ENCODE results near the gene PLCB1. TPM values are rescaled to one million over a fixed set of nuclear protein-coding genes. Genes with fewer than 3 reads are reported as not detected.

Gene PLCB1
- total RNA-seq, 4 donors from 2014 or later = 13.5 to 110 (median 30.4) TPM

DNA sequence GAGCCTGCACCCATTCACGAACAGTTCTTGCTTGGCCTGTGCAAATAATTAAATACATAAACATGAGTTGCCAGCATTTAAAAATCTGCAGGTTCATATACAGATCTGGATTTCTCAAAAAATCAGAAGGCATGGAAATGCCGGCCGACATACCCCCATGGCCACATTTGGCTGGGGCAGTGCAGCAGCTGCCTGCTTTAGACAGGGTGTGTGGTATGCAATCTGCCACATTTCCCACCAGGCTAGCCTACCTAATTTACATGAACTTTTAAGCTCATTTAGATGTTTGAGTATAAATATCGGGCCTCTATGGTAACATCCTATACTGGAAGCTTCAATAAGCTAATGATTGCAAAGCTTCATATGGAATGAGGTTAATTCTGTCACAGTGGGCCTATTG lies 31.5 kb downstream of the PLCB1 start:
- Histone ChIP-seq H3K27ac (no peak overlapping the region), H3K36me3 (no peaks in the 10 kb centered on the region), H3K4me3 (no peak overlapping the region), H3K9me3 (no peaks in the 10 kb centered on the region), H3K4me1 (no peaks in the 10 kb centered on the region), H3K27me3 (no peaks in the 10 kb centered on the region)
- DNase-seq = no peak
- TF ChIP-seq, protein P1, sequence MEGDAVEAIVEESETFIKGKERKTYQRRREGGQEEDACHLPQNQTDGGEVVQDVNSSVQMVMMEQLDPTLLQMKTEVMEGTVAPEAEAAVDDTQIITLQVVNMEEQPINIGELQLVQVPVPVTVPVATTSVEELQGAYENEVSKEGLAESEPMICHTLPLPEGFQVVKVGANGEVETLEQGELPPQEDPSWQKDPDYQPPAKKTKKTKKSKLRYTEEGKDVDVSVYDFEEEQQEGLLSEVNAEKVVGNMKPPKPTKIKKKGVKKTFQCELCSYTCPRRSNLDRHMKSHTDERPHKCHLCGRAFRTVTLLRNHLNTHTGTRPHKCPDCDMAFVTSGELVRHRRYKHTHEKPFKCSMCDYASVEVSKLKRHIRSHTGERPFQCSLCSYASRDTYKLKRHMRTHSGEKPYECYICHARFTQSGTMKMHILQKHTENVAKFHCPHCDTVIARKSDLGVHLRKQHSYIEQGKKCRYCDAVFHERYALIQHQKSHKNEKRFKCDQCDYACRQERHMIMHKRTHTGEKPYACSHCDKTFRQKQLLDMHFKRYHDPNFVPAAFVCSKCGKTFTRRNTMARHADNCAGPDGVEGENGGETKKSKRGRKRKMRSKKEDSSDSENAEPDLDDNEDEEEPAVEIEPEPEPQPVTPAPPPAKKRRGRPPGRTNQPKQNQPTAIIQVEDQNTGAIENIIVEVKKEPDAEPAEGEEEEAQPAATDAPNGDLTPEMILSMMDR (IDR thresholded peaks at IDR 0.05) = no peak
- TF ChIP-seq POLR2A (IDR thresholded peaks at IDR 0.05) = no peak
- intact Hi-C loops (cut with DNase I; ENCODE audit: low total_unique reads) = no loop called here

DNA sequence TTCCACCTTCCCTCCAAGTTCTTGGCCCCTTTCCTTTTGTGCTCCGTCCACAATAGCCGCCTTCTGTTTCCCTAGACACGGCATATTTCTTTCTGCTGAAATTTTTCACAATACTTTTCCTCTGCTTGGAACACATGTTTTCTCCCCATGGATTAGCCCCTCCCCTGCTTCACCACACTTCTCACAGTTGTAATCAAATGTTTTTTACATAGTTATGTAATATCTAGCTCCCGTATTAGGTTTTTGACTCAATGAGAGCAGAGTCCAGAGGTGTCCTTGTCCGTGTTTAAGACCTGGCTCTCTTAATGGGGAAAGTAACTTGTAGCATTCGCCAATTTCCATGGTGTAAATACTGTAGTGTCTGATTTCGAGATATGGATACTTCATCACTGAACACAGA lies 34.7 kb downstream of the PLCB1 start:
- DNase-seq = no peak
- no peaks in the 10 kb centered on the region for H3K27me3 ChIP-seq
- TF ChIP-seq, protein P1 (IDR thresholded peaks at IDR 0.05) = no peak
- no peak for TF ChIP-seq POLR2A (IDR thresholded peaks at IDR 0.05)
- no peak overlapping the region for H3K27ac ChIP-seq
- no peaks in the 10 kb centered on the region for H3K36me3 ChIP-seq
- intact Hi-C loops (cut with DNase I; ENCODE audit: low total_unique reads) = no loop called here
- H3K9me3 ChIP-seq = no peaks in the 10 kb centered on the region
- no peak overlapping the region for H3K4me3 ChIP-seq
- no peaks in the 10 kb centered on the region for H3K4me1 ChIP-seq

GRCh38 chr20:8168785-8169288 lies 36.8 kb downstream of the PLCB1 start:
- H3K27me3 ChIP-seq = no peaks in the 10 kb centered on the region

GRCh38 chr20:8170921-8171320 lies 38.9 kb downstream of the PLCB1 start:
- intact Hi-C loops (cut with DNase I; ENCODE audit: low total_unique reads) = no loop called here
- Histone ChIP-seq H3K27me3 (no peaks in the 10 kb centered on the region), H3K36me3 (no peaks in the 10 kb centered on the region), H3K4me3 (no peak overlapping the region), H3K9me3 (no peaks in the 10 kb centered on the region), H3K4me1 (no peaks in the 10 kb centered on the region), H3K27ac (no peak overlapping the region)
- TF ChIP-seq, protein P1 (IDR thresholded peaks at IDR 0.05) = no peak
- no peak for TF ChIP-seq POLR2A (IDR thresholded peaks at IDR 0.05)
- no peak for DNase-seq

More at GRCh38 chr20:8168785-8169288, 36.8 kb downstream of the PLCB1 start:
- Histone ChIP-seq H3K9me3 (no peaks in the 10 kb centered on the region), H3K4me3 (no peak overlapping the region), H3K36me3 (no peaks in the 10 kb centered on the region), H3K27ac (no peak overlapping the region), H3K4me1 (no peaks in the 10 kb centered on the region)
- DNase-seq = no peak
- intact Hi-C loops (cut with DNase I; ENCODE audit: low total_unique reads) = no loop called here
- TF ChIP-seq POLR2A (IDR thresholded peaks at IDR 0.05) = no peak
- TF ChIP-seq, protein P1 (IDR thresholded peaks at IDR 0.05) = no peak

GRCh38 chr20:8172191-8172590 lies 40.1 kb downstream of the PLCB1 start:
- intact Hi-C loops (cut with DNase I; ENCODE audit: low total_unique reads) = no loop called here
- Histone ChIP-seq H3K27ac (no peak overlapping the region), H3K4me3 (no peak overlapping the region), H3K27me3 (no peaks in the 10 kb centered on the region), H3K9me3 (no peaks in the 10 kb centered on the region), H3K36me3 (no peaks in the 10 kb centered on the region), H3K4me1 (no peaks in the 10 kb centered on the region)
- TF ChIP-seq POLR2A (IDR thresholded peaks at IDR 0.05) = no peak
- TF ChIP-seq, protein P1 (IDR thresholded peaks at IDR 0.05) = no peak
- DNase-seq = no peak

All from uterus (tissue), 4 donors.